IMR-90 (cell line): Measurements from ENCODE around the gene NAT14. TPM values are rescaled to one million over a fixed set of nuclear protein-coding genes. Genes with fewer than 3 reads are reported as not detected.
A peak's percentile ranks its signal among the peaks of the same experiment; 100 is the strongest.

ENCODE experiments used
- ATAC-seq: fragments of 200-7000 bp; cut with Tn5 transposase; 2 replicates; pipeline ENCODE4 v1.9.1; 2020; ENCODE audit warnings: low read depth, mild to moderate bottlenecking, moderate library complexity
- BruUV-seq: library from RNA; stranded (reverse); fragments of 400-500 nt; replicated peaks from 2 replicates; lab custom pipeline; 2021; lab: Mats Ljungman, UMichigan
- CTCF ChIA-PET: fragments of 300-600 bp; formaldehyde crosslinking; extraction: SDS; loops from one replicate; lab custom pipeline; 2021; ENCODE audit warnings: antibody characterized with exemption; lab: Yijun Ruan, JAX
- POLR2A ChIA-PET: fragments of 300-600 bp; sonication (Branson Sonifier 250); formaldehyde crosslinking; loops from one replicate; lab custom pipeline; 2022; ENCODE audit warnings: antibody characterized with exemption; ENCODE audit not compliant: unreplicated experiment; lab: Charles Lee
- DNase-seq: peaks from one replicate; pipeline ENCODE4 v3.0.0; 2013
- H2AFZ ChIP-seq: replicated peaks from 2 replicates; pipeline ENCODE3; 2013; ENCODE audit warnings: low read length, mild to moderate bottlenecking; ENCODE audit not compliant: poor library complexity
- H2AK5ac ChIP-seq: 2 replicates; pipeline ENCODE4 v1.6.1; 2013; ENCODE audit warnings: low read depth, low read length, inconsistent platforms
- H2AK9ac ChIP-seq: replicated peaks from 2 replicates; pipeline ENCODE3; 2013; ENCODE audit warnings: mild to moderate bottlenecking, low read depth, low read length, moderate library complexity; ENCODE audit not compliant: poor library complexity
- H2BK120ac ChIP-seq: 2 replicates; pipeline ENCODE4 v1.6.1; 2013; ENCODE audit warnings: low read depth, low read length, inconsistent platforms
- H2BK15ac ChIP-seq: 3 replicates; pipeline ENCODE4 v1.6.1; 2013; ENCODE audit warnings: low read depth, low read length, inconsistent platforms
- H2BK20ac ChIP-seq: 2 replicates; pipeline ENCODE4 v1.6.1; 2013; ENCODE audit warnings: low read depth, mild to moderate bottlenecking, inconsistent platforms, low read length, moderate library complexity
- H2BK5ac ChIP-seq: 2 replicates; pipeline ENCODE4 v1.6.1; 2013; ENCODE audit warnings: mild to moderate bottlenecking, low read depth, low read length, inconsistent platforms; ENCODE audit not compliant: poor library complexity, severe bottlenecking
- H3K14ac ChIP-seq: replicated peaks from 2 replicates; pipeline ENCODE4 v1.6.1; 2013; ENCODE audit warnings: low read depth, low read length, inconsistent platforms
- H3K18ac ChIP-seq: 2 replicates; pipeline ENCODE4 v1.6.1; 2013; ENCODE audit warnings: low read depth, low read length, control low read depth
- H3K23ac ChIP-seq: 2 replicates; pipeline ENCODE4 v1.6.1; 2013; ENCODE audit warnings: low read depth, low read length, inconsistent platforms
- H3K27ac ChIP-seq: 2 replicates; pipeline ENCODE4 v1.5.1; 2013; ENCODE audit warnings: mild to moderate bottlenecking, control low read depth, low read length; ENCODE audit not compliant: insufficient read depth
- H3K27me3 ChIP-seq: 2 replicates; pipeline ENCODE4 v1.6.1; 2013; ENCODE audit warnings: low read length; ENCODE audit not compliant: control insufficient read depth, insufficient read depth
- H3K36me3 ChIP-seq: 2 replicates; pipeline ENCODE4 v1.6.1; 2013; ENCODE audit warnings: low read length, mixed read lengths; ENCODE audit not compliant: control insufficient read depth, insufficient read depth
- H3K4ac ChIP-seq: 2 replicates; pipeline ENCODE4 v1.6.1; 2013; ENCODE audit warnings: low read depth, low read length, inconsistent platforms
- H3K4me1 ChIP-seq: 2 replicates; pipeline ENCODE4 v1.6.1; 2013; ENCODE audit warnings: low read length, mixed read lengths; ENCODE audit not compliant: control insufficient read depth, insufficient read depth
- H3K4me2 ChIP-seq: 2 replicates; pipeline ENCODE4 v1.6.1; 2013; ENCODE audit warnings: low read depth, mild to moderate bottlenecking, control low read depth, low read length, moderate library complexity
- H3K4me3 ChIP-seq: 2 replicates; pipeline ENCODE4 v1.5.1; 2013; ENCODE audit warnings: low read depth, mild to moderate bottlenecking, control low read depth, low read length, moderate library complexity; ENCODE audit not compliant: insufficient read depth
- H3K56ac ChIP-seq: 2 replicates; pipeline ENCODE4 v1.6.1; 2013; ENCODE audit warnings: low read length, inconsistent platforms; ENCODE audit not compliant: insufficient read depth; ENCODE audit errors: extremely low read depth
- H3K79me1 ChIP-seq, 2 experiments: 2 replicates each; pipeline ENCODE4 v1.6.1; 2013; ENCODE audit warnings: low read length in 2 of 2, inconsistent platforms in 1 of 2, low read depth in 1 of 2
- H3K9ac ChIP-seq: 2 replicates; pipeline ENCODE4 v1.6.1; 2013; ENCODE audit warnings: low read depth, low read length, control low read depth
- H3K9me1 ChIP-seq: 2 replicates; pipeline ENCODE4 v1.6.1; 2013; ENCODE audit warnings: low read length, inconsistent platforms; ENCODE audit not compliant: insufficient read depth
- H3K9me3 ChIP-seq: 2 replicates; pipeline ENCODE4 v1.6.1; 2013; ENCODE audit warnings: low read length; ENCODE audit not compliant: control insufficient read depth, insufficient read depth
- H4K20me1 ChIP-seq: 2 replicates; pipeline ENCODE4 v1.6.1; 2013; ENCODE audit warnings: low read length, inconsistent platforms; ENCODE audit not compliant: insufficient read depth
- H4K5ac ChIP-seq: 2 replicates; pipeline ENCODE4 v1.6.1; 2013; ENCODE audit warnings: mild to moderate bottlenecking, low read depth, low read length, control low read depth
- H4K8ac ChIP-seq, 2 experiments: 2 replicates each; pipeline ENCODE4 v1.6.1; 2013; ENCODE audit warnings: low read depth in 2 of 2, low read length in 2 of 2, control low read depth in 1 of 2, inconsistent platforms in 1 of 2
- H4K91ac ChIP-seq: 2 replicates; pipeline ENCODE4 v1.6.1; 2013; ENCODE audit warnings: low read depth, low read length, inconsistent platforms; ENCODE audit not compliant: insufficient read depth
- CEBPB ChIP-seq: IDR thresholded peaks from 2 replicates; pipeline ENCODE4 v1.6.1; 2012; ENCODE audit warnings: low read depth, low read length, improper control_type of control experiment
- CHD1 ChIP-seq: IDR thresholded peaks from 2 replicates; pipeline ENCODE4 v1.6.1; 2012; ENCODE audit warnings: low read depth, low read length, improper control_type of control experiment
- FOS ChIP-seq: fragments of 150-350 bp; IDR thresholded peaks from 2 replicates; pipeline ENCODE4 v1.6.1; 2016; ENCODE audit warnings: low read depth, low read length
- MAFK ChIP-seq: IDR thresholded peaks from 2 replicates; pipeline ENCODE4 v1.6.1; 2012; ENCODE audit warnings: low read depth, low read length, improper control_type of control experiment
- MAZ ChIP-seq: IDR thresholded peaks from 2 replicates; pipeline ENCODE4 v1.6.1; 2012; ENCODE audit warnings: low read depth, mild to moderate bottlenecking, low read length, improper control_type of control experiment, moderate library complexity, borderline replicate concordance
- MXI1 ChIP-seq: IDR thresholded peaks from 2 replicates; pipeline ENCODE4 v1.6.1; 2012; ENCODE audit warnings: low read depth, mild to moderate bottlenecking, low read length, moderate library complexity, borderline replicate concordance
- RCOR1 ChIP-seq: IDR thresholded peaks from 2 replicates; pipeline ENCODE4 v1.6.1; 2012; ENCODE audit warnings: mild to moderate bottlenecking, low read length, improper control_type of control experiment; ENCODE audit not compliant: insufficient replicate concordance
- SMC3 ChIP-seq: fragments of 150-350 bp; IDR thresholded peaks from 2 replicates; pipeline ENCODE4 v1.6.1; 2016; ENCODE audit warnings: low read depth, mild to moderate bottlenecking, antibody characterized with exemption, low read length, moderate library complexity
- WGBS, 2 experiments: methylation state at CpG; one replicate each; pipeline versions ENCODE4 v1.1.5 to v1.1.7; 2013; ENCODE audit warnings: missing lambda C conversion rate in 2 of 2; ENCODE audit not compliant: insufficient read length in 1 of 2; ENCODE audit errors: extremely low coverage in 2 of 2; 5-methylcytosine and 5-hydroxymethylcytosine counted together
- dilution Hi-C: fragments of 300-500 bp; cut with HindIII; formaldehyde crosslinking; loops from one replicate; pipeline ENCODE4 v1.14.3; 2018; ENCODE audit warnings: low sequenced_read_pairs; ENCODE audit not compliant: unreplicated experiment
- in situ Hi-C: fragments of 300-500 bp; cut with MboI; formaldehyde crosslinking; loops from 3 replicates; pipeline ENCODE4 v1.14.3; 2019; ENCODE audit warnings: low sequenced_read_pairs, inconsistent platforms, mixed read lengths
- intact Hi-C: fragments of 100-400 bp; cut with micrococcal nuclease; formaldehyde crosslinking; loops from 2 replicates; pipeline ENCODE4 v1.10.0; 2022
- polyA plus RNA-seq, 3 experiments: library from polyadenylated mRNA; depleted of rRNA; stranded (reverse); fragments of >200 nt; gene quantifications; 2 replicates each; pipeline ENCODE4 v1.2.3, GENCODE V29; 2012; ENCODE audit warnings: low replicate concordance in 1 of 3
- total RNA-seq: library from RNA; depleted of rRNA; stranded (reverse); fragments of >200 nt; gene quantifications from 2 replicates; pipeline ENCODE4 v1.2.3, GENCODE V29; 2012

Gene NAT14
- total and polyA plus RNA-seq, 2 of the 4 experiments (the other 2 are of a cell fraction): 4.3 to 41.2 TPM

- Histone ChIP-seq H3K9me3 (no peaks in the 10 kb centered on the region), H3K9ac (no peak overlapping the region), H2AFZ (no peak overlapping the region), H4K91ac (no peak overlapping the region), H2AK5ac (0 out of 2 replicates have a peak overlapping the region, but pooled peaks have one; percentile 32), H3K23ac (no peak overlapping the region), H3K4ac (peak overlapping the region; percentile 9; the same call in 1 of the 2 replicates), H3K36me3 (0 out of 2 replicates have a peak, but pooled peaks cover 3% of the 10 kb centered on the region), H3K14ac (no peak overlapping the region), H4K8ac (no peak overlapping the region; a peak in 2 of 4 replicates), H2BK5ac (no peak overlapping the region), H3K18ac (no peak overlapping the region), H3K79me1 (peaks cover 0 to 25% of the 10 kb centered on the region in 2 experiments), H3K56ac (no peak overlapping the region), H2BK20ac (peak overlapping the region; percentile 72; the same call in 1 of the 2 replicates), H2AK9ac (peak overlapping the region; percentile 15), H3K4me3 (no peak overlapping the region), H2BK15ac (no peak overlapping the region; the same call in 2 of the 3 replicates), H3K4me1 (peaks cover 28% of the 10 kb centered on the region), H3K4me2 (no peak overlapping the region), H3K27ac (no peak overlapping the region), H4K20me1 (no peaks in the 10 kb centered on the region), H3K9me1 (peaks cover 3% of the 10 kb centered on the region), H4K5ac (no peak overlapping the region), H3K27me3 (no peaks in the 10 kb centered on the region), H2BK120ac (no peak overlapping the region)
- BruUV-seq: no TSS peak
- TF ChIP-seq MAZ (no peak), MXI1 (no peak), MAFK (no peak), CEBPB (no peak), SMC3 (no peak), CHD1 (no peak), FOS (no peak), RCOR1 (no peak)
- no CpG with 5 or more reads among the region's 12 CpGs for WGBS, 2 experiments
- ChIA-PET CTCF (interaction anchor here (0.6 to 3.1 kb wide), 2 partner anchors 12 to 96 kb away, joined by 4 to 16 read pairs; no protein-coding TSS in a partner anchor), POLR2A (interaction anchor here (0.5 kb wide), 1 partner anchor 132 kb away, joined by 10 read pairs; the partner anchor contains the start of gene ZNF784)
- DNase-seq (no peak), ATAC-seq (no peak)
- intact Hi-C loops (no loop called here), in situ Hi-C loops (loop anchor here (25.0 kb wide), 1 partner anchor 1030 kb away; the partner anchor contains the start of genes CDC42EP5 and LENG9), dilution Hi-C loops (no loop called here)
Measured at GRCh38 chr19:55492362-55492944, 7.5 kb downstream of the NAT14 start.
